NCI-H1105 treated with DMSO at 0.1 percent for 48 hours (cell line): ENCODE data around the gene LRRC4B.

Source experiments
- DNase-seq: peaks from one replicate; lab custom pipeline; 2025; lab: John Stamatoyannopoulos, UW

LRRC4B gene

DNA sequence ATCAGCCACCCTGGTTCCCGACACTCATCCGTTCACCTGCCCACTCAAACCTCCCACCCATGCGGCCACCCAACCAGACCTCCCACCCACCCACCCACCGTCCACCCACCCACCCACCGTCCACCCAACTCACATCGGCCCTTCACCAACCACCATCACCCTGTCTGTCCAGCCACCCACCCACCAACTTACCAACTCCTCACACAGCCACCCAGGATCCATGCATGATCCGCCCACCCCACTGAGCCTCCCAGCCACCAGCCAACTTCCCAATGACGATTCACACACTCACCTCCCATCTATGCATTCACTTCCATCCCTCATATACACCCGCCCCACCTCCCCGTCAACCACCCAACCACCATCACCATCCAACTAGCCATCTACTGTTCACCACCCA, 61.5 kb downstream of the LRRC4B start:
- no peak for DNase-seq

- DNase-seq, result no peak
Measured at GRCh38 chr19:50505856-50506611, 62.2 kb downstream of the LRRC4B start.

DNA sequence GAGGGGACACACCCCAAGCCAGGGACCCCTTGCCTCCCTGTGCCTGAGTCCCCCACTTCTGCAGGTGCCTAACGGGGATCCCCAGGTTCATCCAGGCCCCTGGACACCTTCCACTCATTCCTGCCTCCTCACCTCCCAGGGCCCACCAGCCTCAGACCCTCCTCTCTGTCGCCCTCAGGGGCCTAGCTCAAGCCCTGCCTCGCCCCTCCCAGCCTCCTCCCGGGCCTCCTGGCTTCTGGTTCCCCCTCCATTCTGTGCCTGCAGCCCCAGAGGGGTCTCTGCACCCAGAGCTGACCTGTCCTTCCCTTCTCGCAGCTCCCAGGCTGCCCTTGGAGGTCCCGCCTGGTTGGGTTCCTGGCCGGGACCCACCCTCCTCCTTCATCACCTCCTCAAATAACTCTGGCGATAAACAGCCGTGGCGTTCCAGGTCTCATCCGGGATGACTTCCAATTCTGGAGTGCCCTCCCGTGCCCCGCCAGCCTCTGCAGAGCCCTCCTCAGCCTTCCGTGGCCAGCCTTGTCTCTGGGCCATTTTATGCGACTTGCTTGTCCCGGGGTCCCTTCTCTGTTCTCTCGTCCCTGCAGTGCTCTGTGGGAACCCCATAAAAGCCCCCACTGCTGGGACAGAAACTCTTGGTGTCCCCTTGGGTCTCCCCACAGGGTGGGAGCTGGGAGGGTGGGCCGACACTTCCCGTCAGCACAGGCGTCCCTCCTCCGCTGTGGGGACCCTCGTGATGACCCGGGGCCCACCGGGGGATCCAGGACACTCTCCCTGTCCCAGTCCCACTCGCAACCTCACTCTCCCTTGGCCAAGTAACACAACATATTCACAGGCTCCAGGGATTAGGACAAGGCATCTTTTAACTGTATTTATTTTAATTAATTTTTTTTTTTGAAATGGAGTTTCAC, 66.4 kb downstream of the LRRC4B start:
- DNase-seq, result no peak

GRCh38 chr19:50501186-50501567, 67.1 kb downstream of the LRRC4B start:
- DNase-seq, result no peak

DNA sequence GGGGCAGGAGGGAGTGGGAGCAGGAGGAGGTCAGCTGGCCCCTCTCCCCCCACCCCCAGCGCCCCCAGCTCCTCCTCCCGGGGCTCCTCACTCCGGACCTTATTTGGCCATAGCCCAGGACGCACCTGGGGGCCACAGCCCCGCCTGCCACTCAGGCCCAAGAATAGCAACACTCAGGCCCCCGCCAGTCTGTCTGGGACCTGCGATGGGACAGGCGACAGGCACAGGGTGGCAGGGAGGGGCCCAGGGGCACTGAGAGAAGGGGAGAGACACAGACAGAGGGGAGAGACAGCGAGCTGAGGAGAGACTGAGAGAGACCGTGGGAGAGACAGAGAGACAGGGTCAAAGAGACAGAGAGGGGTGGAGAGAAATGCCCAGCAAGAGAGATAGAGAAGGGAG, 67.5 kb downstream of the LRRC4B start:
- no peak for DNase-seq

- DNase-seq, result no peak
Measured at GRCh38 chr19:50500060-50500752, 68.0 kb downstream of the LRRC4B start.

DNA sequence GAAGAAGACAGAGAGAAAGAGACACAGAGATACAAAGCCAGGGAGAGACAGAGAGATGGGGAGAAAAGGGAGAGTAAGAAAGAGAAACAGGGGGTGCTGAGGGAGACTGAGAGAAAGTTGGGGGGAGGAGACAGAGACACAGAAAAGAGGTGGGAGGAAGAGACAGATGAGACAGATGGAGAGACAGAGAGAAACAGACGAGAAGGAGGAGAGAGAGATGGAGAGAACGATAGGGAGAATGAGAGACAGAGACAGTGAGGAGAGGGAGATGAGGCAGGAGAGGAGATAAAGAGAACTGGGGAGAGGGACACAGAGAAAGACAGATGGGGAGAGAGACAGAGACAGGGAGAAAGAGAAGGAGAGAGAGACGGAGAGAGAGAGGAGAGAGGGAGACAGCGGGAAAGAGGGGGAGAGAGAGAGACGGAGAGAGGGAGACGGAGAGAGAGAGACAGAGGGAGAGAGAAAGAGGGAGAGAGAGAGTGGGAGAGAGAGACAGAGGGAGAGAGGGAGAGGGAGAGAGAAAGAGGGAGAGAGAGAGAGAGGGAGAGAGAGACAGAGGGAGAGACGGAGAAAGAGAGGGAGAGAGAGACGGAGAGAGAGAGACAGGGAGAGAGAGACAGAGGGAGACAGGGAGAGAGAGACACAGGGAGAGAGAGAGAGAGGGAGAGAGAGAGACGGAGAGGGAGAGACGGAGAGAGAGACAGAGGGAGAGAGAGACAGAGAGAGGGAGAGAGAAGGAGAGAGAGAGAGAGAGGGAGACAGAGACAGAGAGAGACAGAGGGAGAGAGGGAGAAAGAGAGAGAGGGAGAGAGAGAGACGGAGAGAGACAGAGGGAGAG, 69.8 kb downstream of the LRRC4B start:
- no peak for DNase-seq

DNA sequence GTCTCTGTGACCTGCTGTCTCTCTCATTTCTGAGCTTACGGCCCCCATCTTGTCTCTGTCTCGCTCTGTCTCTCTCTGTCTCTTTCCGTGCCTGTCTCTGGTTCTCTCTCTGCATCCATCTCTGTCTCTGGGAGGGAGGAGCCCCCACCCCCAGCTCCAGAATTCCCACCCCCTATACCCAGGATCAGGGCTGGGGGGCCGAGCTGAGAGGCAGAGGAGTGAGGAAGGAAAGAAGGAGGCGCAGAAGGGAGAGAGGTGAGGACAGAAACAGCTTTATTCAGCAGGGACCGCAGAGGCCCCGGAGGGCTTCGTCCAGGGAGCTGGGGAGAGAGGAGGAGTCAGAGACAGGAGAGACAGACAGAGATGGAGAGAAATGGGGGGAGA, 71.2 kb downstream of the LRRC4B start:
- DNase-seq, result no peak

DNA sequence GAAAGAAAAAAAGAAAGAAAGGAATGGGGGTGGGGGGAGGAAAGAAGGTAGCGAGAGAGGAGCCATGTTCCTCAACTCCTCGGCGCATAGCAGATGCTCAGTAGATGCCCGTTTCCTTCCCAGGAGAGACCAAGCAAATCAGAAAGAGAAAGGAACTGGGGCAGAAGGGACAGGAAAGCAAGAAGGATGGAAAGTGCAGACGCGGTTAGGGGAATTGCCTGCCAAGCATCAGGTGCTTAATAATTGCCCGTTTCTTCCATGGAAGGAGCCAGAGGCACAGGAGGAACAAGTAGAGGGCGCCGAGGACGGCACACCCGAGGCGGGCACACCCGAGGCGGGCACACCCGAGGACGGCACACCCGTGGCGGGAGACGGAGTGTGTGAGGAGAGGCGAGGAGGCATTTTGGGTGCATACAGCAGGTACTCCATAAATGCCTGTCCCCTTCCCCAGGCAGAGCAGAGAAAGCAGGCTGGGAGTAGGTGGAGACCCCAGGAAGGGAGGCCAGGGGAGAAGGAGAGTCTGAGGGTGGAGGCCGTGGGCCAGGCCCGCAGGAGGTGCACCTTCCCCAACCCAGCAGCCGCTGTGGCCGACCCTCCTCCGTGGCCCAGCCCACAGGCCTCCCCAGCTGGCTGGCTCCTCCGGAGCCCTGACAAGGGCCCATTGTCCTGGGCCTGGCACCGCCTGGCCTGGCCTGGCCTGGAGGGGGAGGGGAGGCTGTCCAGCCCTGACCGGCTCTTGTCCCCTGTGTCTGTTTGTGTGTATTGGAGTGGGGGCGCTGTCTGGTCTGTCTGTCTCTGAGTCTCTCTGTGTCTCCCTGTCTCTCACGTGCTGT, 71.8 kb downstream of the LRRC4B start:
- DNase-seq, result no peak

DNA sequence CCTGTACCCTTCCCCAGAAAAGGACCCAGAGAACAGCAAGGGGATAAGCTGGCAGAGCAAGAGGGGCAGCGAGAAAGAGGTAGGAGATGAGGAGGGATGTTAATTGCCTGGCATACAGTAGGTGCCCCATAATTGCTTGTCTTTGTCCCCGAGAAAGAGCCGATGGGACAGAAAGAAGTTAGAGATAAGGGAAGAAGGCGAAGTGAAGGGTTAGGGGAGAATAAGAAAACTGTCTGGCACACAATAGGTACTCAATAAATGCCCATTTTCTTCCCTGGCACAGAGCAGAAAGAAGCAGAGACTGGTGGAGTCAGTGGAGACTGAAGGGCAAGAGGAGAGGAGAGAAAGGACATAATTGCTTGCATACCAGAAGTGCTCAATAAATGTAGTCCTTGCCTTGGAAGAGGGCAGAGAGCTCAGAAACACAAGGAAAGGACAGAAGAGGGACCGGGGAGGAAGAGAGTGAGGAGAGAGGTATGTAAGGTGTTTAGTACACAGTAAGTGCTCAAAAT, 73.2 kb downstream of the LRRC4B start:
- DNase-seq, result no peak

- no peak for DNase-seq
Measured at GRCh38 chr19:50494186-50495019, 73.8 kb downstream of the LRRC4B start.

DNA sequence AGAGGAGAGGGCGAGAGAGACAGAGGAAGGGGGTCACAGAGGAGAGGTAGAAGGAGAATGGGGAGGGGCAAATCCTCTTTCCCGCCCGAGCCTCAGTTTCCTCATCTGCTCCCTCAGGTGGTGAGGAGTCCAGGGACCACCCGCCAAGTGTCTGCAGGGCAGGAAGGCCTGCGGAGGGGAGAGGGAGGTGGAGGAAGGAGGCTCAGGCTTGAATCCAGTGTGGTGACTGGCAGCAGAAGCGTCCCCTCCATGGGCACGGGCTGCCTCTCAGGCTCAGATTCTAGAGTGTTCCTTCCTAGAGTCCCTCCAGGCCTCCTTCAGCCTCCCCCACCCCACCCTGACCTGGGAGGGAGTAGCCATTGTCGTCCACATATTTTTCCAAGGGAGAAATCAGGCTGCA, 75.1 kb downstream of the LRRC4B start:
- DNase-seq, result no peak

DNA sequence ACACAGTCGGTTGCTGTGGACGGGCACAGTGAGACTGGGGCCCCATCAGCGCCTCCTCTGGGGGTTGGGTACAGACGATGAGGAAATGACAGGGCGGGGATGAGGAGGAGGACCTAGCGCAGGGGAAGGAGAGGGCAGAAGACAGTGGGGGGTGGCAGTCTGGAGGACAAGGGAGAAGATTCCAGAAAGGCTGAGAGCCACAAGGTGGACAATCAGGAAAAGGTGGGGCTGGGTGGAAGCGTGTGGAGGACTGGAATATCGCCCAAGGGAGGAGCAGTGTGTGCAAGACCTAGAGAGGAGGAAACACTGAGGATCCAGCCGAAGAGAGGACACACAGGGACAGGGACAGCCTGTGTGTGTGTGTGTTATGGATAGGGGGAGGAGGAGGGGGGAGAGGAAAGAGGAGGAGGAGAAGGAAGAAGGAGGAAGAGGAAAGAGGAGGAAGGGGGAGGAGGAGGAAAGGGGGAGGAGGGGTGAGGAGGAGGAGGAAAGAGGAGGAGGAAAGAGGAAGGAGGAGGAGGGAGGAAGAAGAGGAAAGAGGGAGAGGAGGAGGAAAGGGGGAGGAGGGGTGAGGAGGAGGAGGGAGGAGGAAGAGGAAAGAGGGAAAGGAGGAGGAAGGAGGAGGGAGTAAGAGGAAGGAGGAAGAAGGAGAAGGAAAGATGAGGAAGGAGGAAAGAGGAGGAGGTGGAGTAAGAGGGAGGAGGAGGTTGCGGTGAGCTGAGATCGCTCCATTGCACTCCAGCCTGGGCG, 75.8 kb downstream of the LRRC4B start:
- DNase-seq, result no peak

GRCh38 chr19:50490991-50491472, 77.2 kb downstream of the LRRC4B start:
- no peak for DNase-seq

DNA sequence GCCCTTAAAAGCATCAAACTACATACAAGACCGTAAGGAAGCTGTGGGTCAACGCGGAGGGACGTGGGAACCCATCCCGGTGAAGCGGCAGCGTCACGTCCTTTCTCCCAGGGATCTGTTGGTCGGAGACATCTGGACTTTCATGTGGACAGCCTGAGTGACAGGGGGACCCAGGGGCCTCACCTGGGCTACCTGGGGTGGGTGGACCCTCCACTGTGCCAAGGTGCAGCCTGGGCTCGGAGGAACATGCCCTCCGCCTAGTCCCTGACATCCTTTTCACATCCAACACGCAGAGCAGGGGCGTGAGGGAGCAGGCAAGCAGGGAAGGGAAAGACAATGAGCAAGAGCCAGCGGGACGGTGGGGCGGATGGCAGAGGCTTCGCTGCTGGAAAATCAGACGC, 77.8 kb downstream of the LRRC4B start:
- DNase-seq, result no peak

- no peak for DNase-seq
Measured at GRCh38 chr19:50489461-50490011, 78.7 kb downstream of the LRRC4B start.

DNA sequence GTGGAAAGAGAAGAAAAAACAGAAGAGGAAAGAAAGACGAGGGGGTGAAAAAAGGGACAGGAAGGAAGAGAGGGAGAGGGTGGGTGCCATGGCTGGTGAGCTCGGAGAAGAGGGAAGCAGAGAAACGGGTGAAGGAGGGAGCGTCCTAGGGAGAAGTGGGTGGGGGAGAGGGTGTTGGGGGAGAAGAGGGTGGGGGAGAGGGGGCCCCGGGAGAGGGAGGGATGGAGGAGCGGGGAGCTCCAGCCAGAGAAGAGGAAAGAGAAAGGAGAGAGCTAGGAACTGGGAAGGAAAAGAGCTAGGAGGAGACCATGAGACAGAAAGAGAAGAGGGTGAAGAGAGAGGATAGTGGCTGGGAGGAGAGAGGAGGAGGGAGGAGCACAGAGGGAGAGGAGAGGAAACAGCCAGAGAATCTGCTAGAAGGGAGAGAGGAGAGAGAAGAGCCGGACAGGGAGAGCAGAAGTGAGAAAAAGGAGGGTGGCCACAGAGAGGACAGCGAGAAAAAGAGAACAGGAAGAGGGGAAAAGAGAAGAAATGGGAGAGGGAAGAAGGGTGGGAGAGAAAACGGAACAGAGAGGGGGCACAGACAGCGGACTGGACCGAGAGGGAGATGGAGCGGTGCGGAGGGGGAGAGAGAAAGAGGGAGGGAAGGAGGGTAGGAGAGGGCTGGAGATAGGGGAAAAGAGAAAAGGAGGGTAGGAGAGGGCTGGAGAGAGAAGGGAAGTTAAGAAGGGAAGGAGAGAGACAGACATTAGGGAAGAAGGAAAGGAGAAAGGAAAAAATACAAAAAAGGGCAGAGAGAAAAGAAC, 79.6 kb downstream of the LRRC4B start:
- no peak for DNase-seq
